NCI-H510A (cell line): ENCODE data around the gene ZNF410.
"Not testable (repeated sequence)": the region's sequence is repeated elsewhere in the genome, so short reads cannot be mapped to it uniquely, and the experiment has no call there.

Experiments
- DNase-seq: peaks from one replicate; lab custom pipeline; 2025; lab: John Stamatoyannopoulos, UW

ZNF410 gene

GRCh38 chr14:73887318-73887616, 608 bp downstream of the ZNF410 start:
- no peak for DNase-seq

DNA sequence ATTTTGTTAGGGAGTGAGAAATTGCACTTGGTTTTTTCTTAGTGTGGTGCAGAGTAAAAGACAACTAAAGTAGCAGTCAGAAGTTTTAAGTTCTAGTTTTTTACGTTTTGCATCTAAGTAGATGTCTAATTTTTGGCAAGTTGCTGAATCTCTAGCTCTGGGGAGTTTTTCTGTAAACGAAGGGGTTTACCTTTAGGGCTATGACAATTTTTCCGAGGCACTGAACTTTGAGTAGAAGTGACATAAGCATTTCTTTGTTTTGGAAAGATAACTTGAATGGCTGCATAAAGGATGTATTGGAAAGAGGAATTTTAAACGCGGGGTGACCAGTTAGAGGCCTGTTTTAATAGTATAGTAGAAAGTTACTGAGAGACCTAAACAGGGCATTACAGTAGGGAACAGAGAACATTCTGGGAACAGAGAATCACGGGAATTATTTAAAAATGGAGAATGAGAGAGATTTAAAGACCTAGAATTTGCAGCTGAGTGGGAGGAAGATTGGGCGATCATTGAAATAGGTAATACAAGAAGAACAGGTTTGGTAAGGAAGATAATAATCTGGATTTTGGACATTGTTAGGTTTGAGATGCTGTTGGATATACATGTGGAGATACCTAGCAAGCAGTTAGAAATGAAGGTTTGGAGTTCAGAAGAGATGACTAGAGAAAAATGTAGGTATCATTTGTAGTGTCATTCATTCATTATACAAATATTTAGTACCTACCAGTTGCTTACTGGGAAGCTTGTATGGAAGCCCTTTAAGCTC, 1.2 kb downstream of the ZNF410 start:
- no peak for DNase-seq

GRCh38 chr14:73888460-73888725, 1.7 kb downstream of the ZNF410 start:
- DNase-seq: no peak

DNA sequence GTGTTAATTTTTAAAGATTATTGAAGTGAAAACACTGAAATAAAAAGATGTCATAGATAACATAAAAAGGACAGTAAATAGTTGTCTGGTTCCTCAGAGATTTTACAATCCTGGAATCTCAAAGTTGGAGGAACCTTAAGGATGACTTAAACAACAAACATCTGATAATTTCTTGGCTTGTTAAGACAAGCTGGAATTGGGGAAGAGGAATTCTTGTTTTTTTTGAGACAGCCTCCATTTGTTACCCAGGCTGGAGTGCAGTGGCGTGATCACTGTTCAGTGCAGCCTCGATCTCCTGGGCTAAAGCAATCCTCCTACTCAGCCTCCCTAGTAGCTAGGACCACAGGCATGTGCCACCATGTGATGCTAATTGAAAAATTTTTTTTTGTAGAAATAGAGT, 2.3 kb downstream of the ZNF410 start:
- no peak for DNase-seq

- DNase-seq: no peak
Observed at GRCh38 chr14:73889376-73889775, 2.7 kb downstream of the ZNF410 start.

GRCh38 chr14:73894180-73894687, 7.6 kb downstream of the ZNF410 start:
- not testable (repeated sequence) for DNase-seq

- no peak for DNase-seq
Observed at GRCh38 chr14:73895939-73896338, 9.3 kb downstream of the ZNF410 start.

DNA sequence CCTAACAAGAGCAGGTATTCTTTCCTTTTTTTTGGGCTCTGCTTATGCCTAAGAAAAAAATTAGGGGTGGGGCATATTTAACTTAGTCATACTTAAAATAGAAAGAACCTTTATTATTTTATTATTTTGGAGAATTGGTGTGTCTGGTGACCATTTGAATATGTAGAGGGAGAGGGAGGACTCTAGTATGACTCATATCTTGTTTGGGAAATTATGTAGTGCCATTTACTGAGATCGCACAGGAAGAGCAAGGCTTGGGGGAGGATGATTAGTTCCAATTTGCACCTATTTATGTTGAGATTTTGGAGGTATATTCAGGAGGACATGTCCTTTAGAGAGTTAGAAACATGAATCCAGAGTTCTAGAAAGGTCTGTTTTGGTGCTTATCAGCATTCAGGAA, 9.9 kb downstream of the ZNF410 start:
- no peak for DNase-seq

- no peak for DNase-seq
Observed at GRCh38 chr14:73903028-73903427, 16.4 kb downstream of the ZNF410 start.

DNA sequence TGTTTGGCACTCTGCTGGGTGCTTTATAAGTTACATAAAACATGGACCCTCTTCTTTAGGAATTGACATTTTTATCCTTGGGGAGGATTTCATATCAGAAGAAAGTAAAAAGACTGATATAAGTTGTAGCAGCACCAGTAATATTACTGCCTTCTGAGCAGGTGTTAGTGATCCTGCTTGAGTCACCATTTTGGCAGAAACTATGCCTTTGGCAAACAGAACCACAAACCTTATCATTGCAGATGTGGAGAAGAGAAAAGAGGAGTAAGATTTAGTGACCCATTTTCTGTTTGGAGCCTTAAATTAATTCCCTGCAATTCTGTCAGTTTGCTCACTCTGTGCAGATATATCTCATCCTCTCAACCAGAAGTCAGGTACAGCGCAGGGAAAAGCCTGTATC, 23.0 kb downstream of the ZNF410 start:
- no peak for DNase-seq

DNA sequence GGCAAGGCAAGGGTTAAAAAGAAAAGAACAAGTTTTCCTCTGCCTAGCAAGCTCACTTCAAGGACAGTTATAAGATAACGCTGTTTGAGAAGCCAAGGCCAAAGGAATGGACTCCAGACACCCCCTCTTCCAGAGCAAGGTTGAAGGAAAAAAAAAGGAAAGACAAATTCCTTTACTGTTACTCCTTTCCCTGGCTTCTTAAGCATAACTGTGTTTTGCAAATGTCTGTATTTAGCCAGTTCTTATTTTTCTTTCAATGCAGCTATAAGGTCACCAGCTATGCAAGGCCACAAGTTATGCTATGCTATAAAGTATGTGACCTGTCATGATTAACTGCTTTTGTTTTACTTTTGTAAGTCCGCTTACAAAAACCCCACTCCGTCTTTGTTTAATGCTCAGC, 26.6 kb downstream of the ZNF410 start:
- DNase-seq: no peak

DNA sequence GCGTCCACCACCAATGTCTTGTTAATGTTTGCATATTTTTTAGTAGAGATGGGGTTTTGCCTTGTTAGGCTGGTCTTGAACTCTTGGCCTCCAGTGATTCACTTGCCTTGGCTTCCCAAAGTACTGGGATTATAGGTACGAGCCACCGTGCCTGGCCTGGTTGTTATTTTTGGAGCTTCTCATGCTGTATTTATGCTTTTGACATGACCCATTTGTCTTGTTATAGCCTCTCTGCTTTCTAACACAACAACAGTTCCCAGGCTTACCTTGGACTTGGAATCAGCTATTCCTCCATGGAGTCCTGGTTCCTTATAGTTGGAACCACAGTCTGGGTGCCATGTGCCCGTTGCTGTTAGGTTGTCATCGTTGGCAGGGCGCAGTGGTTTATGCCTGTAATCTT, 29.7 kb downstream of the ZNF410 start:
- no peak for DNase-seq

GRCh38 chr14:73919457-73919856, 32.8 kb downstream of the ZNF410 start:
- DNase-seq: not testable (repeated sequence)

DNA sequence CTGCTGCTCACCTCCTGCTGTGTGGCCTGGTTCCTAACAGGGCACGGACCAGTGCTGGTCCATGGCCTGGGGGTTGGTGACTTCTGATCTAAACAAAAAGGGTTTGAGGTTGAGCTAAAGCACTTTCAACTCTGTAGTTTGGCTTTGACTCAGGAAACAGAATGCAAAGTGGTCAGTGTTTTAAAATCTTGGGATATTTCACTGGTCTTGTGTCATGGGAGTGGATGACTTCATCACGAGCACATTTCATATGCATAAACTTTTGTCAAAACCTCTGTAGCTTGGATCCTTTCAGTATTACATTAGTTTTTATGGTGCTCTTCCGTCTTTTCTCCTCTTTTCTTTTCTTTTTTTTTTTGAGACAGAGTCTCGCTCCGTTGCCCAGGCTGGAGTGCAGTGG, 37.7 kb downstream of the ZNF410 start:
- DNase-seq: no peak

- no peak for DNase-seq
Observed at GRCh38 chr14:73935666-73936065, 49.0 kb downstream of the ZNF410 start.

GRCh38 chr14:73936548-73936947, 49.9 kb downstream of the ZNF410 start:
- DNase-seq: no peak

- no peak for DNase-seq
Observed at GRCh38 chr14:73937012-73937411, 50.4 kb downstream of the ZNF410 start.

DNA sequence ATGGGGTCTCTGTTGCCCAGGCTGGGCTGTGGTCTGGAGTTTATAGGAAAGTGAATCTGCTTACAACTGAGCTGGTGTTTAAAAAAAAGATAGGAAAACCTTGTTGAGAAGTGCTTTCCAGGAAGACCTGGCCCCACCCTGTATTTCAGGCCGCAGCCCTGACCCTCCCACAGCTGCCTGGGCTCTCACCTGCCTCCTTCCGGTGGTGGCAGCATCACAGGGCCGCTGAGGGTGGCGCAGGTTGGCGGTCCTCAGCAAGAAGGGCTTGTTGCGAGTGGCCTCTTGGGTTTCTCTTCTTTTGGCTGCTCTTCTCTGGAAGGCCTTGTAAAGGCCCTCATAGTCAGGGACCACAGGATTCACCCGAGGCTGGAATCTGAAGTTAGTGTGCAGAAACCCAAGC, 55.5 kb downstream of the ZNF410 start:
- no peak for DNase-seq

- DNase-seq: no peak
Observed at GRCh38 chr14:73943083-73943482, 56.4 kb downstream of the ZNF410 start.

GRCh38 chr14:73944432-73945158, 57.9 kb downstream of the ZNF410 start:
- no peak for DNase-seq

GRCh38 chr14:73945159-73945670, 58.6 kb downstream of the ZNF410 start:
- DNase-seq: no peak

GRCh38 chr14:73949752-73950734, 63.4 kb downstream of the ZNF410 start, which contains the start of the genes COQ6 and FAM161B:
Gene COQ6 (plus strand): TSS chr14:73950302. CDS start chr14:73950333, 31 bp downstream.
Gene FAM161B (minus strand): TSS chr14:73950094. CDS start chr14:73950026, 68 bp downstream.
- DNase-seq: peak; percentile 98
